Panc1 (cell line): Measurements from ENCODE around the gene SLC9C1.

ENCODE experiments used
- CTCF ChIP-seq: fragments of 450-650 bp; IDR thresholded peaks from 2 replicates; pipeline ENCODE4 v1.5.1; 2017; ENCODE audit warnings: mild to moderate bottlenecking
- POLR2AphosphoS5 ChIP-seq: IDR thresholded peaks from 2 replicates; pipeline ENCODE4 v1.6.1; 2012; ENCODE audit warnings: mild to moderate bottlenecking, low read depth, low read length, moderate library complexity
- TCF7L2 ChIP-seq: IDR thresholded peaks from 2 replicates; pipeline ENCODE4 v1.6.1; 2011; ENCODE audit warnings: mild to moderate bottlenecking, low read depth, low read length, inconsistent platforms
- TF ChIP-seq, protein P1 (sequence below), 2 experiments: IDR thresholded peaks; 2 replicates each; pipeline ENCODE4 v1.6.1; 2011 to 2012; ENCODE audit warnings: low read depth in 2 of 2, control low read depth in 1 of 2, low read length in 1 of 2, mild to moderate bottlenecking in 1 of 2, moderate library complexity in 1 of 2; ENCODE audit not compliant: insufficient read depth in 1 of 2

GRCh38 chr3:112247350-112247749, 46.7 kb downstream of the SLC9C1 start:
- TF ChIP-seq CTCF (no peak), POLR2AphosphoS5 (no peak), TCF7L2 (no peak)
- TF ChIP-seq, protein P1, sequence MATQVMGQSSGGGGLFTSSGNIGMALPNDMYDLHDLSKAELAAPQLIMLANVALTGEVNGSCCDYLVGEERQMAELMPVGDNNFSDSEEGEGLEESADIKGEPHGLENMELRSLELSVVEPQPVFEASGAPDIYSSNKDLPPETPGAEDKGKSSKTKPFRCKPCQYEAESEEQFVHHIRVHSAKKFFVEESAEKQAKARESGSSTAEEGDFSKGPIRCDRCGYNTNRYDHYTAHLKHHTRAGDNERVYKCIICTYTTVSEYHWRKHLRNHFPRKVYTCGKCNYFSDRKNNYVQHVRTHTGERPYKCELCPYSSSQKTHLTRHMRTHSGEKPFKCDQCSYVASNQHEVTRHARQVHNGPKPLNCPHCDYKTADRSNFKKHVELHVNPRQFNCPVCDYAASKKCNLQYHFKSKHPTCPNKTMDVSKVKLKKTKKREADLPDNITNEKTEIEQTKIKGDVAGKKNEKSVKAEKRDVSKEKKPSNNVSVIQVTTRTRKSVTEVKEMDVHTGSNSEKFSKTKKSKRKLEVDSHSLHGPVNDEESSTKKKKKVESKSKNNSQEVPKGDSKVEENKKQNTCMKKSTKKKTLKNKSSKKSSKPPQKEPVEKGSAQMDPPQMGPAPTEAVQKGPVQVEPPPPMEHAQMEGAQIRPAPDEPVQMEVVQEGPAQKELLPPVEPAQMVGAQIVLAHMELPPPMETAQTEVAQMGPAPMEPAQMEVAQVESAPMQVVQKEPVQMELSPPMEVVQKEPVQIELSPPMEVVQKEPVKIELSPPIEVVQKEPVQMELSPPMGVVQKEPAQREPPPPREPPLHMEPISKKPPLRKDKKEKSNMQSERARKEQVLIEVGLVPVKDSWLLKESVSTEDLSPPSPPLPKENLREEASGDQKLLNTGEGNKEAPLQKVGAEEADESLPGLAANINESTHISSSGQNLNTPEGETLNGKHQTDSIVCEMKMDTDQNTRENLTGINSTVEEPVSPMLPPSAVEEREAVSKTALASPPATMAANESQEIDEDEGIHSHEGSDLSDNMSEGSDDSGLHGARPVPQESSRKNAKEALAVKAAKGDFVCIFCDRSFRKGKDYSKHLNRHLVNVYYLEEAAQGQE (IDR thresholded peaks at IDR 0.05; ENCODE audit: insufficient read depth in 1 of 2, low read depth in 2 of 2, low read length in 1 of 2) = no peak
